ENCODE results near the gene SART1.

GRCh38 chr11:65922565-65922964 is 39.0 kb upstream of the SART1 start:
- TF ChIP-seq CTCF (IDR thresholded peaks at IDR 0.05) = no peak
- TF ChIP-seq POLR2A (IDR thresholded peaks at IDR 0.05) = no peak
- TF ChIP-seq POLR2AphosphoS5 (IDR thresholded peaks at IDR 0.05) = no peak
- TF ChIP-seq EP300 (IDR thresholded peaks at IDR 0.05) = no peak

All from suprapubic skin (tissue), 4 donors.